ENCODE measurements around the gene RAB40B. TPM values are rescaled to one million over a fixed set of nuclear protein-coding genes. Genes with fewer than 3 reads are reported as not detected.

Gene RAB40B
- total RNA-seq, 1 donor from 2014 or later = 14.6 TPM

GRCh38 chr17:82686366-82687324 lies 11.9 kb downstream of the RAB40B start:
- no peak for TF ChIP-seq CTCF (IDR thresholded peaks at IDR 0.05; ENCODE audit: partially characterized antibody, unreplicated experiment)
- Mint-ChIP-seq H3K4me3 (ENCODE audit: unreplicated experiment) (no peak overlapping the region), H3K9me3 (ENCODE audit: unreplicated experiment) (peaks cover 2% of the 10 kb centered on the region), H3K4me1 (ENCODE audit: low read depth, unreplicated experiment) (peaks cover 2% of the 10 kb centered on the region), H3K27me3 (ENCODE audit: unreplicated experiment) (peaks cover 1% of the 10 kb centered on the region), H3K36me3 (ENCODE audit: unreplicated experiment) (peaks cover 4% of the 10 kb centered on the region), H3K27ac (ENCODE audit: unreplicated experiment) (no peak overlapping the region)
- DNase-seq = no peak

- no peak for TF ChIP-seq CTCF (IDR thresholded peaks at IDR 0.05; ENCODE audit: partially characterized antibody, unreplicated experiment)
- Mint-ChIP-seq H3K4me1 (ENCODE audit: low read depth, unreplicated experiment) (peaks cover 2% of the 10 kb centered on the region), H3K9me3 (ENCODE audit: unreplicated experiment) (peaks cover 2% of the 10 kb centered on the region), H3K27me3 (ENCODE audit: unreplicated experiment) (peaks cover 1% of the 10 kb centered on the region), H3K4me3 (ENCODE audit: unreplicated experiment) (no peak overlapping the region), H3K36me3 (ENCODE audit: unreplicated experiment) (peaks cover 4% of the 10 kb centered on the region), H3K27ac (ENCODE audit: unreplicated experiment) (no peak overlapping the region)
- DNase-seq = no peak
These were observed 13.2 kb downstream of the RAB40B start for GRCh38 chr17:82685291-82685690.

GRCh38 chr17:82684228-82684841 lies 14.2 kb downstream of the RAB40B start:
- no peak overlapping the region for H3K27ac Mint-ChIP-seq (ENCODE audit: unreplicated experiment)
- no peak overlapping the region for H3K4me3 Mint-ChIP-seq (ENCODE audit: unreplicated experiment)
- DNase-seq = no peak
- no peaks in the 10 kb centered on the region for H3K36me3 Mint-ChIP-seq (ENCODE audit: unreplicated experiment)
- no peaks in the 10 kb centered on the region for H3K4me1 Mint-ChIP-seq (ENCODE audit: low read depth, unreplicated experiment)
- peaks cover 1% of the 10 kb centered on the region for H3K27me3 Mint-ChIP-seq (ENCODE audit: unreplicated experiment)
- no peaks in the 10 kb centered on the region for H3K9me3 Mint-ChIP-seq (ENCODE audit: unreplicated experiment)
- no peak for TF ChIP-seq CTCF (IDR thresholded peaks at IDR 0.05; ENCODE audit: partially characterized antibody, unreplicated experiment)

- Mint-ChIP-seq H3K9me3 (ENCODE audit: unreplicated experiment) (no peaks in the 10 kb centered on the region), H3K27ac (ENCODE audit: unreplicated experiment) (no peak overlapping the region), H3K4me3 (ENCODE audit: unreplicated experiment) (no peak overlapping the region), H3K36me3 (ENCODE audit: unreplicated experiment) (no peaks in the 10 kb centered on the region), H3K27me3 (ENCODE audit: unreplicated experiment) (peaks cover 1% of the 10 kb centered on the region), H3K4me1 (ENCODE audit: low read depth, unreplicated experiment) (no peaks in the 10 kb centered on the region)
- no peak for TF ChIP-seq CTCF (IDR thresholded peaks at IDR 0.05; ENCODE audit: partially characterized antibody, unreplicated experiment)
- DNase-seq = no peak
These were observed 15.0 kb downstream of the RAB40B start for GRCh38 chr17:82683534-82683933.

GRCh38 chr17:82681547-82681946 lies 17.0 kb downstream of the RAB40B start:
- H3K4me3 Mint-ChIP-seq (ENCODE audit: unreplicated experiment) = no peak overlapping the region
- H3K27me3 Mint-ChIP-seq (ENCODE audit: unreplicated experiment) = peaks cover 1% of the 10 kb centered on the region
- H3K9me3 Mint-ChIP-seq (ENCODE audit: unreplicated experiment) = no peaks in the 10 kb centered on the region
- no peak overlapping the region for H3K27ac Mint-ChIP-seq (ENCODE audit: unreplicated experiment)
- no peaks in the 10 kb centered on the region for H3K36me3 Mint-ChIP-seq (ENCODE audit: unreplicated experiment)
- no peak for DNase-seq
- peaks cover 2% of the 10 kb centered on the region for H3K4me1 Mint-ChIP-seq (ENCODE audit: low read depth, unreplicated experiment)
- TF ChIP-seq CTCF (IDR thresholded peaks at IDR 0.05; ENCODE audit: partially characterized antibody, unreplicated experiment) = no peak

Data from glutamatergic neuron (in vitro differentiated cells).